GM20000 (cell line): ENCODE data around the gene ERCC6.

Experiments used
- DNase-seq: peaks from one replicate; pipeline ENCODE4 v3.0.0; 2012; ENCODE audit warnings: low spot score
- TF ChIP-seq, protein P1 (sequence below): IDR thresholded peaks from 2 replicates; pipeline ENCODE4 v1.5.1; 2012; ENCODE audit warnings: mild to moderate bottlenecking, control low read depth; ENCODE audit errors: extremely low read depth, missing control alignments

The ERCC6 gene

DNA sequence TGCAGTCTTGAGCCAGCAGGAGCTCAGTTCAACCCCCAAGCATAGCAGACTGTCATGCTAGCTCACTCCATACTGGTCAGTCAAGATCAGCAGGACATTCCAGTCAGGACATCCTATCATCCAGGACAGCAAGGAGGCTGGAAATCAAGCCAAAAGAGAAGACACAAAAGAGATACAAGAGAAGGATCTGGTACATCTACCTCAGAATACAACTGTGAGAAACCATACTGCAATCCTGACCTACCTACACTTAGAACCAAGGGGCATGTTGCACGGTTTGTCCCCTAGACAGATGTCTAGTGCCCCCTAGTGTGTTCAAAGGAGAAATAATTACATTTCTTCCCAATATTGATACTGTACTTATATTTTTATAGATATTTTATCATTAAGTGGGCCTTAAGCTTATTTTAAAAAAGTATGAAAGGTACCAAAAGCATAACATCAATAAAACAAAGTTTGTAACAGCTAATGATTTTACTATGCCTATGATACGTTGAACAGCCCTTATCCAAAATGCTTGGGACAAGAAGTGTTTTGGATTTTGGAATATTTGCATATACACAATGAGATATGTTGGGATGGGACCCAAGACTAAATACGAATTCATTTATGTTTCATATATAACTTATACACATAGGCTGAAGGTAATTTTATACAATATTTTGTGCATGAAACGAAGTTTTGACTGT lies 26.7 kb downstream of the ERCC6 start:
- TF ChIP-seq, protein P1, sequence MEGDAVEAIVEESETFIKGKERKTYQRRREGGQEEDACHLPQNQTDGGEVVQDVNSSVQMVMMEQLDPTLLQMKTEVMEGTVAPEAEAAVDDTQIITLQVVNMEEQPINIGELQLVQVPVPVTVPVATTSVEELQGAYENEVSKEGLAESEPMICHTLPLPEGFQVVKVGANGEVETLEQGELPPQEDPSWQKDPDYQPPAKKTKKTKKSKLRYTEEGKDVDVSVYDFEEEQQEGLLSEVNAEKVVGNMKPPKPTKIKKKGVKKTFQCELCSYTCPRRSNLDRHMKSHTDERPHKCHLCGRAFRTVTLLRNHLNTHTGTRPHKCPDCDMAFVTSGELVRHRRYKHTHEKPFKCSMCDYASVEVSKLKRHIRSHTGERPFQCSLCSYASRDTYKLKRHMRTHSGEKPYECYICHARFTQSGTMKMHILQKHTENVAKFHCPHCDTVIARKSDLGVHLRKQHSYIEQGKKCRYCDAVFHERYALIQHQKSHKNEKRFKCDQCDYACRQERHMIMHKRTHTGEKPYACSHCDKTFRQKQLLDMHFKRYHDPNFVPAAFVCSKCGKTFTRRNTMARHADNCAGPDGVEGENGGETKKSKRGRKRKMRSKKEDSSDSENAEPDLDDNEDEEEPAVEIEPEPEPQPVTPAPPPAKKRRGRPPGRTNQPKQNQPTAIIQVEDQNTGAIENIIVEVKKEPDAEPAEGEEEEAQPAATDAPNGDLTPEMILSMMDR = peak; percentile 37
- peak; percentile 25 for DNase-seq

DNA sequence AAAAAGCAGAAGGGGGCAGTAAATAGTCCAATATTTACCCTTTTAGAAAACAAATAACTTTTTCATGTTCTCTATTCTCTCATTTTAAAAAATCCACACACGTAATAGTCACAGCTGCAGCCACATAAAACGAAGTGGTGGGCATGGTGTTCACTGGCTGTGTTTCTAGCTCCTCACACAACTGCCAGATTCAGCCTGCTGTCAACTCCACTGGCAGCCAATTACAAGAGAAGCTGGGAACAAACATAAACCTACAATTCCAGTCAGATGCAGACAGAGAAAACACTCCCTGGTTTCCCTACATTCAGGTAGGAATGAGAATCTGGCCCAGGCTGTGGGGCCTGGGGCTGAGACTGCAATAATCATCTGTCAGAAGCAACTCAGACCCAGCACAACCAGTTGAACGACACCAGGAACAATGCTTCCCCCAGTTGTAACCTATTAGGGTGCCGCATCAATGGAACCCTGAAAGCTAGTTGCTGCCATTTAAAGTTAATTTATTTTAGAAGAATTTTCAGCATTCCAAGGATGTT lies 29.1 kb downstream of the ERCC6 start:
- TF ChIP-seq, protein P1 = no peak
- DNase-seq = no peak

DNA sequence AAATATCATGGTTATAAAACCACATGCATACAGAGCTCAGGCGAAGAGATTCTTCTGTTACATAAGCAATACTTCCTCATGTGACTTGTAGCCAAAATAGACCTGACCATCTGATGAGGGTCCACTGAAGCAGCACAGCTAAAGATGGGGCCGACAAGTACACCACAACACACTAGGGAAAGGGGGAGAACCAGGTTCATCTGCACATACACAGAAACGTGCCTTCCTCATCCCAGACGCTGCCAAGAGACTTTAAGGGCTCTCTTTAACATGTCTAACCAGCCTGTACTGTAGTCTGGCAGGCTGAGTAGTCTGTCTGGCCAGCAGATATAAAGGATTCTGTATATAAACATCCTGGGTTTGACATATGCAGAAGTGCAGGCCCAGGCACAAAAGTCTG lies 30.3 kb downstream of the ERCC6 start:
- TF ChIP-seq, protein P1 = no peak
- DNase-seq = no peak

DNA sequence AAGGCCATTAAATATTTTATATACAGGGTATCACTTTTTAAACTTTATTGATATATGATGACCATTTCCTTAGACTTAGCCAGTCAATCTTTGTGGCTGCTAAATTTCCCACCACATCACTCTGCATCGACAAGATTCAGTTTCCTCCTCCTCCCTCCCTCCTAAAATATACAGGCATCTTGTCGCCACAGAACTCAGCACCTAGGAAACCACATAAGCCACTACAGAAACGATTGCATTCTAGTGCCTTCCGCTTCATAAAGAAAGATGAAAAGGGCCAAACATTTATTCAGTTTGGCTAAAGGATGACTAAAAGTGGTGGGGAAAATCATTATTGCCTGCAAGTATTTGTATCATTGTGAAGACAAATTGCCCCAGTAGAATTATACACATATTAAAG lies 30.7 kb downstream of the ERCC6 start:
- TF ChIP-seq, protein P1 = no peak
- no peak for DNase-seq

DNA sequence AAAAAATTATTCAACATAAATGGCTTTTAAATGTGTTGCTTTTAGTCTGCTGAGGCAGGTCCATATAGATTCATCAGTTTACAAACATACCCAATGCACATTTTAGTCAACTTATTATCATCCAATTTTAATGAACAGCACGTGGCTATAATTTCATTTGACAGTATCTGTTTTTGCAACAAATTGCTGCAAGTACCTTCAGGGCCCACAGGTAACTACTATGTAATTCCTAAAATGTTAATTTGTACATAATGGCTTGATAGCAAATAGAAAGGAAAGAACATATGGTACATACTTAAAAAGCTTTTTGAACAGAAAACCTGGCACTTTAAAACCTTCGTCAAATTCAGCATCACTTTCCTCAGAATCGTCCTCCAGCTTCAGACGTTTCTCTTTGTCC lies 33.3 kb downstream of the ERCC6 start:
- TF ChIP-seq, protein P1 = no peak
- DNase-seq = no peak

DNA sequence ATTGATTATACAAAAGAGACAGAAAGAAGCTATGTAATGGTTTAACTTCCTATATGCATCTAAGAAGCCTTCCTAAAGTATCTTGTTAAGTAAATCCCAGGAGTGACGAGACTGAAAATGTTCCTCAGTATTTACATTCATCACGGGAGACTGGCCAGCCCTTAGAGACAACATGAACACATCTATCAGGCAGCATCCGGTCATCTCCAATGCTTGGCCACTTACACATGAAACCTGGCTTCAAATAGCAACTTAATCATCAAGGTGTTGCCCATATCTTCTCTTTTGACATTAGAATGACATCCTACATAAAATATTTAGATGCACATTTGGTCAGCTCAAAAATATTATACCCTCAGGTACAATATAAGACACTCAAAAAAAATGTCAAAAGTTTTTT lies 33.8 kb downstream of the ERCC6 start:
- DNase-seq = no peak
- TF ChIP-seq, protein P1 = no peak

DNA sequence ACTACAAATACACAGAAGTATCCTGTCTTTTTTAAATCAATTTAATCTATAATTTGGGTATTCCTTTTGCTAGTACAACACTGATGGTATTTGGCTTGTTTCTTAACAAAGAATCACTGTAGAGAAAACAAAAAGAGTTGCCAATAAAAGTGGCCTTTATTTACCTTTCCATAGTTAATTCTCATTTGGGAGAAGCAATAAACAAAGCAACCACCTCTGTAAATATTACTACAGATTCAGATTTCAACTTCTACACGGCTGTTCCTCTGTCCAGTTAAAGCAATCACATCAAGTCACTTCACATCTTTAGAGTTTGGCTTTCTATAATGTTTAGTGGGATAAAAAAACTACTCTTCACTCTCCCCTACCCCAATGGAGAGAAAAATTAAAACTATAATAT lies 34.4 kb downstream of the ERCC6 start:
- no peak for DNase-seq
- TF ChIP-seq, protein P1 = no peak
